ENCODE measurements around the gene APOA5.
"Not testable (repeated sequence)": the region's sequence is repeated elsewhere in the genome, so short reads cannot be mapped to it uniquely, and the experiment has no call there.

APOA5 gene

GRCh38 chr11:116776522-116776984 is 15.1 kb downstream of the APOA5 start:
- ATAC-seq (no peak), DNase-seq (no peak)
- Mint-ChIP-seq H3K4me1 (peaks cover 76% of the 10 kb centered on the region), H3K27ac (peak overlapping the region; percentile 83), H3K36me3 (ENCODE audit: low read depth) (peaks cover 52% of the 10 kb centered on the region), H3K9me3 (no peaks in the 10 kb centered on the region), H3K4me3 (no peak overlapping the region), H3K27me3 (no peaks in the 10 kb centered on the region)

- H3K9me3 Mint-ChIP-seq = no peaks in the 10 kb centered on the region
- peak overlapping the region; percentile 83 for H3K27ac Mint-ChIP-seq
- ATAC-seq (no peak), DNase-seq (no peak)
- H3K27me3 Mint-ChIP-seq = no peaks in the 10 kb centered on the region
- no peak overlapping the region for H3K4me3 Mint-ChIP-seq
- H3K4me1 Mint-ChIP-seq = peaks cover 76% of the 10 kb centered on the region
- peaks cover 46% of the 10 kb centered on the region for H3K36me3 Mint-ChIP-seq (ENCODE audit: low read depth)
These were observed 15.7 kb downstream of the APOA5 start for GRCh38 chr11:116775975-116776374.

- Mint-ChIP-seq H3K27ac (peak overlapping the region; percentile 43), H3K36me3 (ENCODE audit: low read depth) (peaks cover 43% of the 10 kb centered on the region), H3K9me3 (no peaks in the 10 kb centered on the region), H3K4me1 (peaks cover 75% of the 10 kb centered on the region), H3K27me3 (no peaks in the 10 kb centered on the region), H3K4me3 (no peak overlapping the region)
- ATAC-seq = no peak
- no peak for DNase-seq
These were observed 17.0 kb downstream of the APOA5 start for GRCh38 chr11:116774661-116775060.

GRCh38 chr11:116773203-116774097 is 18.2 kb downstream of the APOA5 start:
- peak overlapping the region; percentile 94 for H3K27ac Mint-ChIP-seq
- H3K9me3 Mint-ChIP-seq = no peaks in the 10 kb centered on the region
- ATAC-seq (peak; percentile 44), DNase-seq (no peak)
- peaks cover 68% of the 10 kb centered on the region for H3K4me1 Mint-ChIP-seq
- no peaks in the 10 kb centered on the region for H3K27me3 Mint-ChIP-seq
- peaks cover 39% of the 10 kb centered on the region for H3K36me3 Mint-ChIP-seq (ENCODE audit: low read depth)
- peak overlapping the region; percentile 95 for H3K4me3 Mint-ChIP-seq

DNA sequence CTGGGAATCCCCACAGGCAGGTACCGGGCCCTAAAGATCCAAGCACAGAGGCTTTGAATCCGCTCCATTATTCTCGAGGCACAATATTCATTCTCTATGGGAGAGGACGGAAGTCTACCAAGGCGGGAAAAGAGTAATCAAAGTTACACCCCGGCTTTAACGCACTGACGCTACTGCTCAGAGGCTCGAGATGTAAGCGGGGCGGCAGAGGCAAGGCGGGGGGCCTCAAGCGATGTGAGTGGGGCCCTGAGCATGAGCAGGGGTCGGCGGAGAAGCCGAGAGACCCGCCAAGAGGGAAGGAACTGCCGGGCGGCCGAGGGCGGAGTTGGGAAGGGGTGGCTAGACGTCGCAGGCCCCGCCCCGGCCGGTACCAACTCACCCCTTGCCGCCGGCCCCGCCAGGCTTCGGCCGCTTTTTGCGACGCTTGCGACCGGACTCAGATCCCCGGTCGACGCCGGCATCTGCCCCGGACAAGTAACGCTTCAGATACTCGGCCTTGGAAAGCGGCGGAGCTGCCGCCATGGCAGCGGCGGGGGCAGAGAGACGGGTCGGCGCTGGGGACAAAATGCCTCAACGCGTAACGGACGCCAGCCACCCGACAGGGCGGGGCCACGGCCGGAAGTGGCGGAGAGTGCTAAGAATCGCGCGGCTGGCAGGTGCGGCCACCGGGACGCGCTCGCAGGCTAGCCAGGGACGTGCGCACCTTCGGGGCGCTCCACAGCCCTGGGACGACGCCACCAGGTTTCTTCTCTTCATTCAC is 19.1 kb downstream of the APOA5 start, which contains the start of gene BUD13:
Gene BUD13, minus strand, starts transcription at position 545 of the 760 bp plus-strand sequence. Its CDS starts 23 bp downstream, at position 522.
- ATAC-seq (peak; percentile 90), DNase-seq (peak; percentile 97)
- Mint-ChIP-seq H3K36me3 (ENCODE audit: low read depth) (peaks cover 33% of the 10 kb centered on the region), H3K4me3 (peak within 1 kb of the TSS; percentile 95), H3K9me3 (no peaks in the 10 kb centered on the region), H3K27me3 (no peaks in the 10 kb centered on the region), H3K27ac (peak within 1 kb of the TSS; percentile 94), H3K4me1 (peaks cover 60% of the 10 kb centered on the region)

DNA sequence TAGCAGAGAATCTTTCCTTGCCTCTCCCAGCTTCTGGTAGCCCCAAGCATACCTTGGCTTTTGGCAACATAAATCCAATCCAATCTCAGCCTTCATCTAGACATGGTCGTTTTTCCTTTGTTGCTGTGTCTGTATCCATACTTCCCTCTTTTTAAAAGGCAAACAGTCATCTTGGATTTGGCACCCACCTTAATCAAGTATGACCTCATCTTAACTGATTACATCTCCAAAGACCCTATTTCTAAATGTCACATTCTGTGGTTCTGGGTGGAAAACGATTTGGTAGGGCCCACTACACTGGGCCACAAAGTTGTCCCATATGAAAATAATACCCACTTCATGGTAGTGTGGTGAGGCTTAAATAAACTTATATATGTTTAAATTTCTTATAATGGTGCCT is 19.7 kb downstream of the APOA5 start:
- ATAC-seq (no peak), DNase-seq (no peak)
- Mint-ChIP-seq H3K36me3 (ENCODE audit: low read depth) (peaks cover 27% of the 10 kb centered on the region), H3K27me3 (no peaks in the 10 kb centered on the region), H3K4me1 (peaks cover 53% of the 10 kb centered on the region), H3K9me3 (no peaks in the 10 kb centered on the region), H3K27ac (peak overlapping the region; percentile 94), H3K4me3 (peak overlapping the region; percentile 95)

- Mint-ChIP-seq H3K27me3 (no peaks in the 10 kb centered on the region), H3K27ac (no peak overlapping the region), H3K9me3 (no peaks in the 10 kb centered on the region), H3K36me3 (ENCODE audit: low read depth) (peaks cover 48% of the 10 kb centered on the region), H3K4me1 (no peaks in the 10 kb centered on the region), H3K4me3 (no peak overlapping the region)
- ATAC-seq (no peak), DNase-seq (no peak)
These were observed 29.5 kb downstream of the APOA5 start for GRCh38 chr11:116762132-116762531.

DNA sequence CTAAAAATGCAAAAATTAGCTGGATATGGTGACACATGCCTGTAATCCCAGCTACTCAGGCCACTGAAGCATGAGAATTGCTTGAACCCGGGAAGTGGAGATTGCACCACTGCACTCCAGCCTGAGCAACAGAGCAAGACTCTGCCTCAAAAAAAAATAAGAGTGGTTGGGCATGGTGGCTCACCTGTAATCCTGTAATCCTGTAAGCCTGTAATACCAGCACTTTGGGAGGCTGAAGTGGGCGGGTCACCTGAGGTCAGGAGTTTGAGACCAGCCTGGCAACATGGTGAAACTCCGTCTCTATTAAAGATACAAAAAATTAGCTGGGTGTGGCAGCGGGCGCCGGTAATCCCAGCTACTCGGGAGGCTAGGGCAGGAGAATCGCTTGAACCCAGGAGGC is 35.6 kb downstream of the APOA5 start:
- H3K27me3 Mint-ChIP-seq, H3K4me1 Mint-ChIP-seq, ATAC-seq, H3K9me3 Mint-ChIP-seq, DNase-seq, H3K27ac Mint-ChIP-seq, H3K4me3 Mint-ChIP-seq: not testable (repeated sequence)
- peaks cover 56% of the 10 kb centered on the region for H3K36me3 Mint-ChIP-seq (ENCODE audit: low read depth)

DNA sequence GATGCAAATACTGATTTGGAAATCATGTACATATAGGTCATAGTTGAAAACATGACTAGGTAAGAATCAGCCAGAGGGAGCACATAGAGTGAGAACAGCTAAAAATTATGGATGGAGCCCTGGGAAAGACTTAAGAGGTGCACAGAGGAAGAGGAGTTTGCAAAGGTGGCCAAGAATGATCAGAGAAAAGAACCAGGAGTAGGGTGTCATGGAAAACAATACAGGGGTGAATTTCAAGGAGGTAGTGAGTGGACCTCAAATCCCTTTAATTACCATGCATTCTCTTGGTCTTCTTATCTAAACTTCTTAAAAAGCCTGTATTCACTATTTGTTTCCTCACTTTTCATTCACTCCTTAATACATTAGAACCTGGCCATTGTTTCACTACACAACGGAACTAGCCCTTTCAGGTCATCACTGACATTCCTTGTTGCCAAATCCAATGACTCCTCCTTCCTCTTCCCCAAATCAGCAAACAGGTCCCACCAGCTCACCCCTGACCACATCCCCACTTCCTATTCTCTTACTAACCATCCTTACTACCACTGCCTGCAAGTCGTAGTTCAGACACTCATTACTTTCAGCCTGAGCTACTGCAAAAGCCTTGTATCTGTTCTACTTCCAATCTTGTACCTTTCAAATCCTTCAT is 41.5 kb downstream of the APOA5 start:
- no peak overlapping the region for H3K27ac Mint-ChIP-seq
- H3K36me3 Mint-ChIP-seq (ENCODE audit: low read depth) = peaks cover 38% of the 10 kb centered on the region
- H3K9me3 Mint-ChIP-seq = no peaks in the 10 kb centered on the region
- no peaks in the 10 kb centered on the region for H3K4me1 Mint-ChIP-seq
- no peaks in the 10 kb centered on the region for H3K27me3 Mint-ChIP-seq
- H3K4me3 Mint-ChIP-seq = no peak overlapping the region
- ATAC-seq = no peak
- no peak for DNase-seq

- DNase-seq (no peak), ATAC-seq (peak; percentile 69)
- no peak overlapping the region for H3K4me3 Mint-ChIP-seq
- H3K27ac Mint-ChIP-seq = no peak overlapping the region
- H3K27me3 Mint-ChIP-seq = no peaks in the 10 kb centered on the region
- H3K9me3 Mint-ChIP-seq = no peaks in the 10 kb centered on the region
- peaks cover 3% of the 10 kb centered on the region for H3K4me1 Mint-ChIP-seq
- peaks cover 7% of the 10 kb centered on the region for H3K36me3 Mint-ChIP-seq (ENCODE audit: low read depth)
These were observed 49.6 kb downstream of the APOA5 start for GRCh38 chr11:116742104-116742503.

DNA sequence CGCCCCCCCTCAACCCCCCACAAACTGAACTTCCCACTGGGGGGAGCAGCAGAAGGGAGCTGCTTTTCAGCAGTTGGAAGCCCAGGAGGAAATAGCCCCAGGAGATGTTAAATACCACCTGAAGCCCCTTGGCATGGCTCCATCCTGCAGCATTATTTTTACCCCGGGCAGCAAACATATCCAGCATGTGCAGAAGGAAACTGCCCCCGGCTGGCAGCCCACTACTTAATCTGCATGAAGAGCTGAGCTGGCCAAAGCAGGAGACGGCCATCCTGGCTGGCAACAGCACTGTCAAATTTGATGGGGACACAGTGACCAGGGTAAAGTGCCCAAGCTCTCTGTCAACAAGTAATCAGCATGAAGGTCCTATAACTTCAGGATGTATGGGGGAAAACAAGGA is 50.9 kb downstream of the APOA5 start:
- no peak overlapping the region for H3K27ac Mint-ChIP-seq
- peaks cover 3% of the 10 kb centered on the region for H3K4me1 Mint-ChIP-seq
- DNase-seq = no peak
- H3K4me3 Mint-ChIP-seq = no peak overlapping the region
- H3K9me3 Mint-ChIP-seq = no peaks in the 10 kb centered on the region
- H3K27me3 Mint-ChIP-seq = no peaks in the 10 kb centered on the region
- H3K36me3 Mint-ChIP-seq (ENCODE audit: low read depth) = peaks cover 2% of the 10 kb centered on the region
- no peak for ATAC-seq
